K562 (cell line): ENCODE data around the gene GIPC3. TPM values are rescaled to one million over a fixed set of nuclear protein-coding genes. Genes with fewer than 3 reads are reported as not detected.

Source experiments
- EP400 ChIP-seq: fragments of 450-650 bp; IDR thresholded peaks from 2 replicates; pipeline ENCODE4 v1.6.1; 2017; ENCODE audit warnings: antibody characterized with exemption, mild to moderate bottlenecking, moderate library complexity
- HDAC1 ChIP-seq, 2 experiments: fragments of 450-650 bp; IDR thresholded peaks; 2 replicates each; pipeline ENCODE4 v1.6.1; 2016 to 2017; ENCODE audit warnings: inconsistent platforms in 1 of 2, mild to moderate bottlenecking in 1 of 2, moderate library complexity in 1 of 2
- HDGF ChIP-seq: fragments of 450-650 bp; IDR thresholded peaks from 2 replicates; pipeline ENCODE4 v1.6.1; 2016
- HIVEP1 ChIP-seq: fragments of 250-450 bp; sonication (Bioruptor Pico); IDR thresholded peaks from 2 replicates; pipeline ENCODE4 v1.4.0; 2020; ENCODE audit warnings: mild to moderate bottlenecking
- HMGN3 ChIP-seq: IDR thresholded peaks from 2 replicates; pipeline ENCODE4 v1.6.1; 2011; ENCODE audit warnings: borderline replicate concordance, low read depth, mild to moderate bottlenecking, mixed read lengths, low read length; ENCODE audit not compliant: insufficient read length; ENCODE audit errors: extremely low read depth
- KDM5B ChIP-seq: fragments of 200-600 bp; sonication (generic); IDR thresholded peaks from 2 replicates; pipeline ENCODE4 v1.6.1; 2012; ENCODE audit warnings: low read depth, mild to moderate bottlenecking, moderate library complexity, low read length, control low read depth, inconsistent platforms; ENCODE audit not compliant: insufficient replicate concordance
- MBD2 ChIP-seq: sonication (generic); IDR thresholded peaks from 2 replicates; pipeline ENCODE4 v1.6.1; 2016; ENCODE audit warnings: low read depth, borderline replicate concordance
- MGA ChIP-seq: fragments of 450-650 bp; IDR thresholded peaks from 2 replicates; pipeline ENCODE4 v1.6.1; 2016; ENCODE audit warnings: mild to moderate bottlenecking, moderate library complexity
- NFATC3 ChIP-seq: fragments of 450-650 bp; IDR thresholded peaks from 2 replicates; pipeline ENCODE4 v1.6.1; 2017; ENCODE audit warnings: mild to moderate bottlenecking
- PTBP1 ChIP-seq: fragments of 200-400 bp; formaldehyde crosslinking; IDR thresholded peaks from 2 replicates; pipeline ENCODE4 v1.6.1; 2017; ENCODE audit warnings: low read depth, low read length
- TAF1 ChIP-seq: IDR thresholded peaks from 2 replicates; pipeline ENCODE4 v1.6.1; 2011; ENCODE audit warnings: mild to moderate bottlenecking, low read length, moderate library complexity; ENCODE audit not compliant: insufficient read depth, control insufficient read depth, severe bottlenecking; ENCODE audit errors: extremely low read depth
- XRCC5 ChIP-seq: fragments of 200-400 bp; formaldehyde crosslinking; IDR thresholded peaks from 2 replicates; pipeline ENCODE4 v1.6.1; 2017; ENCODE audit warnings: low read depth, mild to moderate bottlenecking, low read length
- polyA plus RNA-seq, 8 experiments: library from polyadenylated mRNA; depleted of rRNA in 4 of 8; stranded (reverse) in 5 of 8; unstranded in 3 of 8; fragments of >200 nt; fragmentation: Nextera tagmentation in 2 of 8; fragmentation: Illumina TruSeq in 1 of 8; extraction: Ambion mirVana in 2 of 8; extraction: Trizol in 1 of 8; gene quantifications; 2 replicates each; pipeline versions ENCODE4 v1.2.1 to v1.2.3, GENCODE V29; 2011 to 2014; ENCODE audit warnings: inconsistent platforms in 1 of 8, missing spikeins in 1 of 8
- total RNA-seq, 7 experiments: library from RNA; depleted of rRNA in 6 of 7; stranded (reverse); fragments of >200 nt in 6 of 7; fragmentation: Illumina TruSeq in 2 of 7; extraction: Trizol in 2 of 7; gene quantifications; 2 replicates each; pipeline versions ENCODE4 v1.2.1 to v1.2.3, GENCODE V29; 2011 to 2021; ENCODE audit warnings: low replicate concordance in 1 of 7
- TF ChIP-seq, protein P1 (sequence below), 3 experiments: IDR thresholded peaks in 2 of 3; conservative IDR thresholded peaks in 1 of 3; 2 replicates each; pipeline ENCODE4 v1.5.1; 2011 to 2012; ENCODE audit warnings: low read length in 3 of 3, mild to moderate bottlenecking in 3 of 3, control low read depth in 2 of 3, improper control_type of control experiment in 1 of 3, inconsistent platforms in 1 of 3, low read depth in 1 of 3, mixed read lengths in 1 of 3, moderate library complexity in 1 of 3; ENCODE audit not compliant: insufficient read depth in 2 of 3

The GIPC3 gene
- total and polyA plus RNA-seq, 9 of the 15 experiments (the other 6 are each of a cell fraction or from before 2014, with no cell fraction given) = 0.03 to 3.6 (median 1.5) TPM; not detected in 1

- TF ChIP-seq MGA (peak; percentile 91), TAF1 (peak; percentile 66), KDM5B (peak; percentile 47), MBD2 (peak; percentile 89; the same call in 1 of the 2 replicates), HIVEP1 (CRISPR knock-in tag) (no peak), PTBP1 (no peak), HMGN3 (peak; percentile 31), HDGF (no peak), XRCC5 (peak; percentile 86; the same call in 1 of the 2 replicates), EP400 (peak; percentile 76), NFATC3 (no peak), HDAC1 (IDR thresholded peaks at IDR 0.05) (peak in 1 of 2 experiments; percentile 65; a peak in 1 of 4 replicates)
- TF ChIP-seq, protein P1, sequence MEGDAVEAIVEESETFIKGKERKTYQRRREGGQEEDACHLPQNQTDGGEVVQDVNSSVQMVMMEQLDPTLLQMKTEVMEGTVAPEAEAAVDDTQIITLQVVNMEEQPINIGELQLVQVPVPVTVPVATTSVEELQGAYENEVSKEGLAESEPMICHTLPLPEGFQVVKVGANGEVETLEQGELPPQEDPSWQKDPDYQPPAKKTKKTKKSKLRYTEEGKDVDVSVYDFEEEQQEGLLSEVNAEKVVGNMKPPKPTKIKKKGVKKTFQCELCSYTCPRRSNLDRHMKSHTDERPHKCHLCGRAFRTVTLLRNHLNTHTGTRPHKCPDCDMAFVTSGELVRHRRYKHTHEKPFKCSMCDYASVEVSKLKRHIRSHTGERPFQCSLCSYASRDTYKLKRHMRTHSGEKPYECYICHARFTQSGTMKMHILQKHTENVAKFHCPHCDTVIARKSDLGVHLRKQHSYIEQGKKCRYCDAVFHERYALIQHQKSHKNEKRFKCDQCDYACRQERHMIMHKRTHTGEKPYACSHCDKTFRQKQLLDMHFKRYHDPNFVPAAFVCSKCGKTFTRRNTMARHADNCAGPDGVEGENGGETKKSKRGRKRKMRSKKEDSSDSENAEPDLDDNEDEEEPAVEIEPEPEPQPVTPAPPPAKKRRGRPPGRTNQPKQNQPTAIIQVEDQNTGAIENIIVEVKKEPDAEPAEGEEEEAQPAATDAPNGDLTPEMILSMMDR (IDR thresholded peaks at IDR 0.05 in 2 of 3, conservative IDR thresholded peaks at IDR 0.05 in 1 of 3; ENCODE audit: insufficient read depth in 2 of 3, low read depth in 1 of 3, low read length in 3 of 3) = no peak
Observed at GRCh38 chr19:3557461-3558248, 27.6 kb upstream of the GIPC3 start, which contains the start of gene MFSD12 (continued).
